Vagina (tissue), 2 donors: ENCODE measurements around the gene PAX8.
"Not testable (repeated sequence)": the region's sequence is repeated elsewhere in the genome, so short reads cannot be mapped to it uniquely, and the experiment has no call there.

Experiments
- POLR2A ChIP-seq, 2 donors: fragments of 450-650 bp; IDR thresholded peaks; one replicate each; pipeline ENCODE4 v1.6.1; 2017; ENCODE audit warnings: antibody characterized with exemption in 2 of 2, mild to moderate bottlenecking in 2 of 2, moderate library complexity in 2 of 2
- POLR2AphosphoS5 ChIP-seq, 2 donors: sonication (generic); formaldehyde crosslinking; IDR thresholded peaks; one replicate each; pipeline ENCODE4 v1.9.0; 2017; ENCODE audit warnings: antibody characterized with exemption in 2 of 2, mild to moderate bottlenecking in 2 of 2, low read depth in 1 of 2; ENCODE audit not compliant: insufficient read depth in 1 of 2
- TF ChIP-seq, protein P1 (sequence below), 3 experiments: fragments of 450-650 bp in 2 of 3; fragments of 200-600 bp in 1 of 3; sonication (generic) in 1 of 3; IDR thresholded peaks; one replicate each; pipeline ENCODE4 v1.5.1; 2017 to 2019; ENCODE audit warnings: antibody characterized with exemption in 3 of 3, mild to moderate bottlenecking in 2 of 3, moderate library complexity in 2 of 3

GRCh38 chr2:113288117-113288673, 9.5 kb upstream of the PAX8 start:
- TF ChIP-seq POLR2A (IDR thresholded peaks at IDR 0.05); POLR2AphosphoS5 (IDR thresholded peaks at IDR 0.05; ENCODE audit: insufficient read depth in 1 of 2, low read depth in 1 of 2): not testable (repeated sequence)
- TF ChIP-seq, protein P1, sequence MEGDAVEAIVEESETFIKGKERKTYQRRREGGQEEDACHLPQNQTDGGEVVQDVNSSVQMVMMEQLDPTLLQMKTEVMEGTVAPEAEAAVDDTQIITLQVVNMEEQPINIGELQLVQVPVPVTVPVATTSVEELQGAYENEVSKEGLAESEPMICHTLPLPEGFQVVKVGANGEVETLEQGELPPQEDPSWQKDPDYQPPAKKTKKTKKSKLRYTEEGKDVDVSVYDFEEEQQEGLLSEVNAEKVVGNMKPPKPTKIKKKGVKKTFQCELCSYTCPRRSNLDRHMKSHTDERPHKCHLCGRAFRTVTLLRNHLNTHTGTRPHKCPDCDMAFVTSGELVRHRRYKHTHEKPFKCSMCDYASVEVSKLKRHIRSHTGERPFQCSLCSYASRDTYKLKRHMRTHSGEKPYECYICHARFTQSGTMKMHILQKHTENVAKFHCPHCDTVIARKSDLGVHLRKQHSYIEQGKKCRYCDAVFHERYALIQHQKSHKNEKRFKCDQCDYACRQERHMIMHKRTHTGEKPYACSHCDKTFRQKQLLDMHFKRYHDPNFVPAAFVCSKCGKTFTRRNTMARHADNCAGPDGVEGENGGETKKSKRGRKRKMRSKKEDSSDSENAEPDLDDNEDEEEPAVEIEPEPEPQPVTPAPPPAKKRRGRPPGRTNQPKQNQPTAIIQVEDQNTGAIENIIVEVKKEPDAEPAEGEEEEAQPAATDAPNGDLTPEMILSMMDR (IDR thresholded peaks at IDR 0.05), result not testable (repeated sequence)
